Right ventricle myocardium superior (tissue), 1 donor: Measurements from ENCODE around the gene HMX1. TPM values are rescaled to one million over a fixed set of nuclear protein-coding genes. Genes with fewer than 3 reads are reported as not detected.

Experiments used
- ATAC-seq: fragments of 200-7000 bp; cut with Tn5 transposase; one replicate; pipeline ENCODE4 v1.9.1; 2020; ENCODE audit warnings: mild to moderate bottlenecking; ENCODE audit not compliant: poor library complexity
- DNase-seq: peaks from one replicate; pipeline ENCODE4 v3.0.0-alpha.2; 2020
- intact Hi-C: fragments of 100-400 bp; cut with DNase I; formaldehyde crosslinking; loops from one replicate; pipeline ENCODE4 v1.11.2; 2022
- long read RNA-seq: library from polyadenylated mRNA; unstranded; transcript quantifications from one replicate; pipeline ENCODE4 v2.0.0, GENCODE V29; 2021
- total RNA-seq: library from RNA; stranded (reverse); fragmentation: NEBNext Ultra II Directional; extraction: Animal tissue kit (Norgen Biotek cat#: 25700); gene quantifications from one replicate; pipeline ENCODE4 v1.2.1, GENCODE V29; 2021
- donor health status: DM: no; HTN: yes; CAD: no; lungs with severe emphysema.

HMX1 gene
- not detected for total RNA-seq
- long read RNA-seq: 0 reads

DNA sequence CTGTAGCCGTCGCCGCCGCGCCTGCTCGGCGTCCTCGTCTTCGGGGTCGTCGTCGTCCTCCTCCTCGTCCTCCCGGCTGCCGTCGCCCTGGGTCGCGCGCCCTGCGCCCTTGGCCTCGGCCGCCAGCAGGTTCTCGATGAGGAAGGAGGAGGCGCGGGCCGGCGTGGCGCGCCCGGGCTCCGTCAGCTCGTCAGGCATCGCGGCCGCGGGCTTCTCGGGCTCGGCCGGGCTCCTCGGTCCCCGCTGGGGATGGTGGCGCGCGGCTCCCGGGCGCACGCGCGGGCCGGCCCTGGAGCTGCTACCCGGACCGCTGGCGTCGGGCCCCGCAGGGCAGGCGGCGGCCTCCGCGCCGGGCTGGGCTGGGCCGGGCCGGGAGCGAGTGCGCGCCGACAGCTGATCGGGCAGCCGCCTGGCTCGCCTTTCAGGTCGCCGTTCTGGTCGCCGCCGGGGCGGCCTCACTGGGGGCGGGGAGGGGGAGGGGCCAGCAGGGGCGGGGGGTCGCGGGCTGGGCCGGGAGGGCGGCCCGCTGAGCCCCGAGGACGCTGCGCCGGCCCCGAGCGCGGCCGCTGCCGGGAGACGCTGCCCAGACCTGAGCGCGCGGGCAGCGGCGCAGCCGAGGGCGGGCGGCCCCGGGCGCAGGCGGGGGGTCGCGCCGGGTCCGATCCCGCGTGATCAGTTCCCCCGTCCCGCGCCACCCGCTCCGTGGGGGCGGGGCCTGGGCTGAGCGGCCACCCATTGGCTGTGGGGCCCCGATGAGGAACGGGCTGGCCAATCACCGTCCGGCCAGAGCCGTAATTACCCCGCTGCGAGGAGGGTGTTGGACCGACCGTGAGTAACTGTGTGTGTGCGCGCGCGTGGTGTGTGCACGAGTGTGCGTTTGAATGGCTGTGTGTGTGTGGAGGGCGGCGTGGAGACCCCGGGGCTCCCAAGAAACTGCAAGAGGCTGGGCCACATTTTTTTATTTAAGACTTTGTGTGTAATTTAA is at the start of gene HMX1:
Gene HMX1, minus strand, starts transcription at position 423 of the 985 bp plus-strand sequence. Its CDS starts 225 bp downstream, at position 198.
- no peak for ATAC-seq
- no peak for DNase-seq
- intact Hi-C loops: no loop called here

DNA sequence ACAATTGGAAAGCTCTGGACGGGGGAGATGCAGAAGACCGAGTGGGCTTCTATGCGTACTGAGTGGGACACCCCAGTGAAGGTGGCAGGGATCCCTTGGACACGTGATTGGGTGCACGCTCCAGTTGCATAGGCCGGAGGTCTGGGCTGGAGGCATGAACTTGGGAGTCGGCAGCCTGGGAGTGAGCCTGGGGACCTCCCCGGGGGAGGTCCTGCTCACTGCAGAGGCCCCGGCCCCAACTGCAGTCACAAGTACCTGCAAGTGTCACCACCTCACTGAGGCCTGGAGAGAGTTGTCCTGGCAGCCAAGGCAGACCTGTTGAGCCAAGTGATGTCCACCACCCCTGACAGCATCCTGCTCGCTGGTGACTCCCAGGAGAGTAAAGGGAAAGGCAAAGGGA is 49.3 kb upstream of the HMX1 start:
- ATAC-seq: no peak
- intact Hi-C loops: no loop called here
- DNase-seq: no peak

DNA sequence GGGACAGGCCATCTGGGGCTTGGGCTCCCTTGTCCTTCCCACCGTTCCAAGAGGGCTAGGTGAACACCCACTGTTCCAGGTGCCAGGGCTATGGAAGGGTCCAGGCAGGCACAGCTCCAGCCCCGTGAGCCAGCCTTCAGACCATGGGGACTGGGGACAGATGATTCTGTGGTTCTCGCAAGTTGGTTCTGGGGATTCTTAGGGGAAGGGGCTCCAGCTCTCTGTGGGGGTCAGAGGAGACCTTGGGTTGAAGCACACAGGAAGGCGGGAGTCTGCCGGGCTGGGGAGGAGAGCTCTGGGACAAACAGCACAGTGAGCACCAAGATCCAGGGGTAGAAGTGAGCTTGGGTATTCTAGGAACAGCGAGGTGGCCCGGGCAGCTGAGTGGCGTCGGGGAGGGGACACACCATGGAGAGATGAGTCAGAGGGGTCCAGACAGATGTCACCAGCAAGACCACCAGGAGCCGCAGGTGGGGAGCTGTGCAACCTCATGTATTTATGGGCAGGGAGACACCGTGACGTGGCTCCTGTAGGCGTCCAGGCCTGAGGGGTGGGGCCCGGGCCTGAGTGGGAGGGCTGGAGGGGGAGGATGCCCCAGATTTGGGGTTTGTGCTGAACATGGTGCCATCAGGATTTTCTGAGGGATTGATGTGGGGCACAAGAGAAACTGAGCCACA is 48.8 kb upstream of the HMX1 start:
- intact Hi-C loops: no loop called here
- no peak for DNase-seq
- ATAC-seq: no peak

DNA sequence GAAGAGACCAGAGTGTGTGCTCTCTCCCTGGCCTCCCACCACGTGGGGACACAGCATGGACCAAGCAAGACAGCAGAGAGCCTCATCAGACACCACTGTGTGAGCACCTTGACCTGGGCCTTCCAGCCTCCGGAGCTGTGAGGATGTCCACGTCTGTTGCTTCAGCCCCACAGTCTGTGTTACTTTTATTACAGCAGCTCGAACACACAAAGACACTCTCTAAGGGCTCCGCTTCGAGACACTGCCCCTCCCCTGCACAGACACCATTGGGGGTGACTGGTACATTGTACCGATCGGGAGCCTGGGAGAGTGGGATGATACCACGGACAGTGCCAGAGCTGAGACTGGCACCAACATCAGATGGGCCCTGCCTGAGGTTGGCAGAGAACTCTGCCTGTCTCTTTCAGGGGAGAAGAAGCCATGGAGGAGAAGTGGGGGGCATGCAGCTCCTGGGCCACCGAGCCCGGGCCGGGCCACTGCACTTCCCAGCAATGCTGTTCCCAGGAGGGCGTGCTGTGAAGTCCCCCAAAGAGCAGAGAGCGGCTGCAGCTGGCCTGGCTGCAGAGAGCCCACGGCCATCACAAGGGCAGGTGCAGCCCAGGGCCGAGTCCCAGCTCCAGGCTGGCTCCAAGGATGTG is 48.1 kb upstream of the HMX1 start:
- ATAC-seq: no peak
- intact Hi-C loops: loop anchor here (10.0 kb wide), 1 partner anchor 315 kb away; no protein-coding TSS in a partner anchor
- DNase-seq: no peak

DNA sequence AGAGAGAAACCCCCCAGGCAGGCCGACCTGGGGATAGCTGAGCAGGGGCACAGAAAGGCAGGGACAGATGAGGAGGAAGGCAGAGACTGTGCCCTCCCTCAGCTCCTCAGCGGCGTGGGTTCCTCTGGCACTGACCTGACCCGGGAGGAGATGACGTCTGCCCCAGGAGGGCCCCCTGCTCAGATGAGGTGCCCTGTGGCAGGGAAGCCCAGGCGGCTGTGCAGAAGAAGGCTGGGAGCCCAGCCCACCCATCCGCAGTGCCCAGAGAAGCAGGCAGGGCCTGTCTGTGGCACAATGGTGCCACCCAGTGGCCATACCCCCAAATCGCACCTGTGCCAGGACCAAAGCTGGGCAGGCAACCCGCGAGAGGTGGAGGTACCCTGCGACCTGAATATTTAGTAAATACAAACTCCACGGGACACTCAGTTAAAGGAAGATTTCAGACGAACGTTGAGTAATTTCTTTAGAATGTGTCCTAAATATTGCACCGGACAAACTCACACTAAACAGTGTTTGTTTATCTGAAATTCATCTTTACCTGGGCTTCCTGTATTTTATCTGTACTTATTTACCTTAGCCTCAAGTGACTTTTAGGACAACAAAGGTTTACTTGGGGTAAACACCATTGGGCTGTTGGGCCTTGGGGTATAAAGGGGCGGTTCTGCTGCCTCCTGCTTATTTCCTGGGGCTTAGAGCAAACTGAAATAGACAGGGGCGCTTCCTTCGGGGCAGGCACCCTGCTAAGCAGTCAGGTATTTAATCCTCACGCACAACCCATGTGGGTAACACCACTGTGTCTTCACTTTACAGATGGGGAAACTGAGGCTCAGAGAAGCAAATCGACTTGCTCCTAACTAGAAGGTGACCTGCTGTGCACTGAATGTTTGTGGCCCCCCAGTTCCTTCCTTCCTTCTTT is 46.5 kb upstream of the HMX1 start:
- ATAC-seq (peak; percentile 88), DNase-seq (peak; percentile 70)
- intact Hi-C loops: loop anchor here (10.0 kb wide), 1 partner anchor 313 kb away; no protein-coding TSS in a partner anchor

DNA sequence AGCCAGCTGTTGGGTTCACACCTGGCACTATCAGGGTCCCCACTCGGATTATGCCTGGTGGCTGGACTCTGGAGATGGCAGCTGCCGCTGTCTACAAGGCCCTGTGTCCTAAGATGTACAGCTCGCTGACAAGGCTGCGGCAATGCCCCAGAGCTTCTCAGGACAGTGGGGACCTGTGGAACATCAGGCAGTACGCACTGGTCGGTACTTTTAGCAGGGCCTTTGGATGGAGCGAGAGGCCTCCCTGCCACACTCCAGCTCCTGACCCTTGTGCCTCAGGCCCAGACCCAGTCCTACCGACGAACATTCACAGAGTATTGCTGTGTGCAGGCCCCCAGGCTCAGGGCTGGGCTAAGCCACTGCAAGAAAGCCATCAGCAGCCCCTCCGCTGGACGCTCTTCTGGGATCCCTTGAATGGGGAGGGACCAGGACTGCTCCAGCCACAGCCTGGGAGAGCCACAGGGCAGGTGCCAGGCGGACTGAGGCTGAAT is 45.7 kb upstream of the HMX1 start:
- ATAC-seq (no peak), DNase-seq (no peak)
- intact Hi-C loops: loop anchor here (10.0 kb wide), 1 partner anchor 313 kb away; no protein-coding TSS in a partner anchor

DNA sequence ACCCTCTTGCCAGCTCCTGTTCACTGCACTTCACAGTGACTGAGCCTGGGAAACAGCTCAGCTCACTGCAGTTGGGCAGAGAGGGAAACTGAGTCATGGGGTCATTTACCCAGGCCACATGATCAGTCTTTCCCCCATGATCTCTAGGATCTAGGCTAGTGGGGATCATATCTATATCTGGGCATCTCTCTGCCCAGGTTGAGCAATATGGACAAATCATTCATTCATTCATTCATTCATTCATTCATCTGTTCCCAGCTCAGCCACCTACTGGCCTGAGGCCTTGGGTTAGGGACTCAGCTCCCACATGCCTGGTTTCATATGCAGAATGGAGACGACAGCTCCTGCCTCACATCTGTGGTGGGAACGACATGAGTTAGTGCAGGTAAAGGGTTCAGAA is 45.3 kb upstream of the HMX1 start:
- no peak for DNase-seq
- intact Hi-C loops: loop anchor here (10.0 kb wide), 1 partner anchor 312 kb away; no protein-coding TSS in a partner anchor
- ATAC-seq: no peak

DNA sequence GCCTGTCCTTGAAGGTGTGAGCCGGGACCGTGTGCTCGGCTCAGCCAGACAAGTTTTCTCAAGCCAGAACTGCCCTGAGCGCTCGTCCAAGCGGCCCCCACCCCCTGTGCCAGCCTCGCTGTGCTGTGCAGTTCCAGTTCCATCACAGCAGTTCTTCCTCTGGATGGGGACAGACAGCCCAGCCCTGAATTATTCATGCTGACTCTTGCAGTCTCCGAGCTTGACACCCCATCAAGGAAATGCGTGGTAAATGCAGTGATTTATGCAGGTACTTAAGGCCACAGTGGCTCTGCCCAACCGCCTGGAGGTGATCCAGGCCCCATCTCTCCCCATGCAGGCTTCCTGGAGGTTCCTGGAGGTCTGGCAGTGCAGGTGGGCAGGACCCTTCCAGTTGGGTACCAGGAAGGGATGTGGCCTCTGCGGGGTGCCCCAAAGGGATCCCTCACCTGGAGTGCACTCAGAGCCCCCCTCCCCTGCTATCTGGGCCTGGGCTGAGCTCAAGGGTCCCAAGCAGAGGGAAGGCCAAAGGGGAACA is 44.8 kb upstream of the HMX1 start:
- intact Hi-C loops: loop anchor here (10.0 kb wide), 1 partner anchor 312 kb away; no protein-coding TSS in a partner anchor
- no peak for ATAC-seq
- DNase-seq: no peak

DNA sequence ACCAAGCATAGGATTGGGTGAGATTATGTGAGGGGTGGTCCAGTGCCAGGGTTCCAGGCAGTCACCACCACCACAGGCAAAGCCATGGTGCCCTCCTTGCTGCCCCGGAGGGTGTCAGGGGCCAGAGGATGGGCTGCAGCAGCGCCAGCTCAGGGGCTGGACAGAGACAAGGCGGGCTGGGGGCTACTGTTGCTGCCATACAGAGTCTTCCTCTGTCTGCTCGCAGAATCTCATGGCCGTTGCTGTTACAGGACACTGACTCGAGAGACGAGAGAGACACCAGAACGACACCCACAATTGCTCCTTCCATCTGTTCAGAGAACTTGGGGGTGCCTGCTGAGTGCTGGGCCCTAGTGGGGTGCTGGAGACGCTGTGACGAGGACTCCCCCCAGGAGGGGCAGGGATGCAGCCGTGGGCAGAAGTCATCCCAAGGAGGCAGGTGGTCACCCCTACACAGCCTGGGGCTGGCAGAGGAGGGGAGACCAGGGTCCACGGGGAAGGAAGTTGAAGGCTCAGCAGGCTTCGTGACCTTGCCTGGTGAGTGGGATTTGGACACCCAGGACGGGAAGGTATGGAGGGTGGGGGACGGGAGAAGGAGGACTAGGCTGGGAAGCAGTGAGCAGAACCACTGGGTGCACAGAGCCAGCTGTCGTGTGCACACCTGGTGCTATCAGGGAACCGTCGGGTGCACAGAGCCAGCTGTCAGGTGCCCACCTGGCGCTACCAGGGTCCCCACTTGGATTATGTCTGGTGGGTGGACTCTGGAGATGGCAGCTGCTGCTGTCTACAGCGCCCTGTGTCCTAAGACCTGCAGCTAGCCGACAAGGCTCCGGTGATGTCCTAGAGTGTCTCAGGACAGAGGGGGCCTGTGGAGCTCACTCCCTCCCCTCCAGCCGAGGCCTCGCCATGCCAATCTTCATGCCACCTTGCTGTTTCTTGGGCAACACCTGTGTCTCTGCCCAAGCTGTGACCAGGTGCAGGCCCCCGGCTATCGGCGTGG is 43.9 kb upstream of the HMX1 start:
- ATAC-seq (no peak), DNase-seq (no peak)
- intact Hi-C loops: loop anchor here (10.0 kb wide), 1 partner anchor 311 kb away; no protein-coding TSS in a partner anchor

DNA sequence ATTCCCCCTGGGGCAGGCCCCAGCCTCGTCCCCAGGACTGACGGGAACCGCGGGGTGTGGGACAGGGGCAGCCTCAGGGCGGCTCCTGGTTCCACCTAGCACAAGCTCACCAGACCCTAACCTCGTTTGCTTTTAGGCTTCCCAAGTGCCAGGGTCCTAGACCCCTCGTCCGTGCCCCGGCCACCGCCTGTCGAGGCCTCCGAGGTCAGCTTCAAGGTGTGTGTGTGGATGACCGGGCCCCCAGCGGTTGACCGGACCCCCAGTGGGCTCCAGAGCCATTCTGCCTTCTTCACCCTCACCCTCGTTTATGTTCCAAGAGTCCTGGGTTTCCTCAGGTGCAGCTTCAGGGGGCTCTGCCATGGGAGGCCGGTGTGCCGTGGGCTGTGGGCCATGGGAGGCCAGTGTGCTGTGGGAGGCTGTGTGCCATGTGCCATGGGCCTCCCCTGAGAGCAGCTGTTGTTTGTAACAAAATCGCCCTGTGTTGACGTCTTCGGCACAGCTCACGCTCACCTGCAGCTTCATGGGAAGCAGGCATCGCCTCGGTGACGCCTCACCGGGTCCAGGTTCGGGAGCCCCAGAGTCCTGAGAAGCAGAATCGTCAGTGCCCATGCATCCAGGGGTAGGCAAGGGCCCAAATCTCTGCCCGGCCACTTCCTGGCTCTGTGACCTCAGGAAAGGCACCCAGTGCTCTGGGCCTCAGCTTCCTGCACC is 43.0 kb upstream of the HMX1 start:
- intact Hi-C loops: loop anchor here (10.0 kb wide), 1 partner anchor 310 kb away; no protein-coding TSS in a partner anchor
- no peak for DNase-seq
- no peak for ATAC-seq

DNA sequence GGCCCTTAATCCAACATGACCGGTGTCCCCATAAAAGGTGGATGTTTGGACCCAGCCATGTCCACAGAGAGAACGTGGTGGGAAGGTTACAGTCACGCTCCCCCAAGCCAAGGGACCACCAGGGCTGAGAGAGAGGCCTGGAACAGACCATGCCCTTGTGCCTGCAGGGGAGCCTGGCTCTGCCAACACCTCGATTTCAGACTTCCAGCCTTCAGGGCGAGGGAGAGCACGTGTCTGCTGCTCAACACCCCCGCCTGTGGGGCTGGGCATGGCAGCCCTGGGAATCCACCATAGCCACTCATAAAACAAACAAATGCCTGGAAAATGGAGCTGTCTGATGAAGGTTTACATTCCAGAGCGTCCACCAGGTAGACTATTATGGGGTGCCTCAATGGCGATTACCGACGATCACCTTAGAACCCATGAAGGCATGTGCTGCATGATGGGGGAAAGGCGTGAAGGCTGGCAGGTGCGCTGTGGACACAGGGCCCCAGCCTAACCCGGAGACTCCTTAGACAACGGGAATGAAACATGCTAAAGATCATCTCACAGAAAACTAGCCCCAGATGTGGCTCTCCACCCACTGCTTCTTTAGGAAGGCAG is 42.3 kb upstream of the HMX1 start:
- intact Hi-C loops: loop anchor here (10.0 kb wide), 1 partner anchor 309 kb away; no protein-coding TSS in a partner anchor
- ATAC-seq (no peak), DNase-seq (no peak)

DNA sequence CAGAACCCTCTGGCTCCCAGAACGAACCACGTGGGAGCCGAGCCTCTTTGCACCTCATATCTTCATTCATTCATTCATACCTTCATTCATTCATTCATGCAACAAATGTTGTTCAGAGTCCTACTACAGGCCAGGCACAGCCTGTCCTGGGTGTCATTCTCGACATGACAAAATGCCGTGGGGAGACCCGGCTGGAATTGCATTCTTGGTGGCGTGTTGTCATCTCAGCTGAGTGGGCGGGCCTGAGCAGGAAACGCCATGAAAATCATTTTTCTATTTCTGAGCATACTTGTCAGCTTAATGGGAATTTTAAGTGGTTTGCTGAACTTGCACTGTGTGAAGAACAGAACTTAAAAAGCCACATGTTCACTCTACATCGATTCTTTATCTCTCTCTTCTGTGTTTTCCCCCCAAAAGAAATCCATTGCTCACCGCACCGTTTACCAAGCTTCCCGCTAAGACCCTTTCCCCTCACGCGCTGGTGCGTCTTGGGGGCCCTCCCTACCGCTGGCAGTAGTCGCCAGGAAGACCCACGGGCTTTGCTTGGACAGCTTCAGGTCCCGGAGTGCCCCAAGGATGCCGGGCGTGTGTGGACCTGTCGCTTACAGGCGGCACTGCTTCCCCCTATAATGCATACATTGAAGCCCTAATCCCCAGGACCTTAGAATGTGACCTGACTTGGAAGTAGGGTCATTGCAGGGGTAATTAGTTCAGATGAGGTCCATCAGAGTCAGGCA is 41.6 kb upstream of the HMX1 start:
- ATAC-seq (no peak), DNase-seq (no peak)
- intact Hi-C loops: loop anchor here (10.0 kb wide), 1 partner anchor 308 kb away; no protein-coding TSS in a partner anchor

DNA sequence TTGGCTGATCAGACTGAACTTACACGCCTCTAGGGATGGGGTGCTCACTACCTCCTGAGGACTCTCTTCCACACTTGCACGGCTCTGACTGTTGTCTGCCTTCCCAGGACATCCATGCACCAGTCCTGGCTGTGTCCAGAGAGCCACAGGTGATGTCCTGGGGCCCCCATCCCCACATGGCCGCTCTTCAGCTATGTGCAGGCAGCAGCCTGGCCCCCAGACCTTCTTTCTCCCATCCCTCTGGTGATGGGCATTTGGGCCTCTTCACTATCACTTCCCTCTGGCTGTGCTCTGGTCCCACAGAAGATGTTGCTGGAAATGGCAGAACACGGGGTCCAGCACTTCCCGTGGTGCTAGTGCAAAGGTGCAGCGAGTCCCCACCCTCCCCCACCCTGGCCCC is 40.9 kb upstream of the HMX1 start:
- intact Hi-C loops: loop anchor here (10.0 kb wide), 1 partner anchor 308 kb away; no protein-coding TSS in a partner anchor
- DNase-seq: no peak
- ATAC-seq: no peak

DNA sequence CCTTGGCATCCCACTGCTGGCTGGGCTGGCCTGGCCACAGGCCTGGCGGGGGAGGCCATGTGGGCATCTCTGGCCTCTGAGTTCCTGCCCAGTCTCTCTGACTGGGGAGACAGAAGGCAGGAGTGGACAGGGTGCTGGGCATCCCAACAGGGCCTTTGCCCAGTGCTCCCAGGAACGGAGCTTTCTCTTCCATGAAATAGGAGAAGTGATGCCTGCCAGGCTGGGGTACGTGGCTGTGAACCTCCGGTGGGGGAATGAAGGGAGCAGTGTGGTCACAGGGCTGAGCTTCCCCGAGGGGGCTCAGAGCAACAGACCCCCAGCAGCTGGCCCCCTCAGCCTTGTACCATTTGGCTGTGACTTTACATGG is 40.4 kb upstream of the HMX1 start:
- DNase-seq: no peak
- no peak for ATAC-seq
- intact Hi-C loops: loop anchor here (10.0 kb wide), 1 partner anchor 307 kb away; no protein-coding TSS in a partner anchor
